Naive B cell (primary cell): ENCODE results near the gene MAPK8IP1. TPM values are rescaled to one million over a fixed set of nuclear protein-coding genes. Genes with fewer than 3 reads are reported as not detected.

Experiments
- ATAC-seq, 2 donors: fragments of 150-1000 bp; cut with Tn5 transposase; 2 replicates each; pipeline ENCODE4 v1.10.0; 2021; ENCODE audit warnings: low read depth in 2 of 2, mild to moderate bottlenecking in 2 of 2, moderate library complexity in 2 of 2
- DNase-seq: peaks from one replicate; pipeline ENCODE4 v3.0.0; 2022
- H3K27ac Mint-ChIP-seq, 6 donors: one replicate each; pipeline ENCODE4 v1.8.0; 2020 to 2022; ENCODE audit warnings: mild to moderate bottlenecking in 6 of 6, mixed read lengths in 6 of 6, moderate library complexity in 5 of 6, inconsistent platforms in 2 of 6
- H3K27me3 Mint-ChIP-seq, 3 donors: one replicate each; pipeline ENCODE4 v1.8.0; 2021 to 2022; ENCODE audit warnings: mixed read lengths in 3 of 3, mild to moderate bottlenecking in 1 of 3
- H3K36me3 Mint-ChIP-seq, 2 donors: one replicate each; pipeline ENCODE4 v1.8.0; 2020 to 2022; ENCODE audit warnings: mixed read lengths in 2 of 2, inconsistent platforms in 1 of 2, mild to moderate bottlenecking in 1 of 2
- H3K4me1 Mint-ChIP-seq, 3 donors: one replicate each; pipeline ENCODE4 v1.8.0; 2020 to 2022; ENCODE audit warnings: mixed read lengths in 3 of 3, inconsistent platforms in 1 of 3, mild to moderate bottlenecking in 1 of 3, moderate library complexity in 1 of 3
- H3K4me3 Mint-ChIP-seq, 8 donors: one replicate each; pipeline ENCODE4 v1.8.0; 2020 to 2022; ENCODE audit warnings: mild to moderate bottlenecking in 8 of 8, mixed read lengths in 8 of 8, moderate library complexity in 8 of 8, inconsistent platforms in 2 of 8
- H3K9me3 Mint-ChIP-seq, 7 donors: one replicate each; pipeline ENCODE4 v1.8.0; 2020 to 2022; ENCODE audit warnings: mixed read lengths in 7 of 7, mild to moderate bottlenecking in 5 of 7, inconsistent platforms in 2 of 7, moderate library complexity in 1 of 7
- polyA plus RNA-seq, 6 donors: library from polyadenylated mRNA; unstranded; fragments of 300-500 nt; fragmentation: Illumina TruSeq; gene quantifications; one replicate each; pipeline ENCODE4 v1.2.3, GENCODE V29; 2021; ENCODE audit warnings: low read depth in 6 of 6

MAPK8IP1 gene
- polyA plus RNA-seq, 6 donors from 2014 or later, result 0.12 to 0.35 (median 0.20) TPM; not detected in 1

DNA sequence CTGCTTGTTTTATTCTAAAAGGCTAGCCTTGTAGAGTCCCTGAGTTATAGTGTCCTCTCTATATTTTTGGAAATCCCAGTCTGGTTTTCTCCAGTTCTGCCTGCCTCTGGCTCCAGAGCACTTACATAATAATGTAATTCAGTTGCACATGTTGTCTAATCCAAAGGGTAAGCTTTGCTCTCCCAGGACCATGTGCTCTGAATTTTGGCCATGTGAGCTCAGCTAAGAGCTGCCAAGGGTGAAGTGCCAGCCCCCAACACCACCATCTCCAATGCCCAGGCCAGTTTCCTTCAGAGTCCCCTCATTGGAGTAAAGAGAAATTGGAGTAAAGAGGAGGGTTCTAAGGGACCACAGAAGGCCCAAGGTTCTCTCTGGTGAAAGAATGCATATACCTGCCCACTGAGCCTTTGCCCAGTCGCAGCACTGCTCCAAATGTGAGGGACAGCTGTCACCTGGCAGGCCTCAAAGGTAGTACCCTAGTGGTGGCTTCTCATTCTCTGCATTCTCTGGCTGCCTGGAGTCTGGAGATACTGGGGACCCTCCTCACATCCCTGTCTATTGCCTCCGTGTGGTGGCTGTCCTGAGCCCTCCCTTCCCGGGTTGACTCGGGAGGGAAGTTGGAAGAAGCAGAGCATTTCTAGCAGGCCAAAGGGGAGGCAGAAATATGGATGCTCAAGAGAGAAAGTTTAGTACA, 33.3 kb upstream of the MAPK8IP1 start:
- ATAC-seq (no peak), DNase-seq (no peak)
- H3K36me3 Mint-ChIP-seq, result peaks cover 3 to 10% of the 10 kb centered on the region in 2 donors
- H3K4me1 Mint-ChIP-seq, result peaks cover 34 to 65% (median 51%) of the 10 kb centered on the region in 3 donors
- no peaks in the 10 kb centered on the region for H3K9me3 Mint-ChIP-seq
- no peaks in the 10 kb centered on the region for H3K27me3 Mint-ChIP-seq
- H3K27ac Mint-ChIP-seq, result peak overlapping the region in 2 of 6 donors; percentile 19 to 20
- peak overlapping the region in 7 of 8 donors; percentile 20 to 66 (median 38) for H3K4me3 Mint-ChIP-seq

DNA sequence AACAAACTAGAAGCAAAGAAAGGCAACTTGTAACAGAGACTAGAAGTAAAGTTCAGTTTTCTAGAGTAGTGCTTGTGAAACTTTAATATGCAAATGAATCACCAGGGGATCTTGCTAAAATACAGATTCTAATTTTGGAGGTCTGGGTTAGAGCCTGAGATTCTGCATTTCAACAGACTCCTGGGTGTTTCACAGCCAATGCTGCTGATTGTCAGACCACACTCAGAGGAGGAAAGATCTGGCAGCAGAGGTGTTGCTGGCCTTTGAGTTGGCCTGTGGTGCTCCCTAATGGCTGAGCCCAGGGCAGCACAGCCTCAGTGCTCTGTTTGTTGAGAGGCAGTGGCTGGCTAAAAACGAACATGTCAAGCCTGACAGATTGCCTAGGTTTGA, 32.7 kb upstream of the MAPK8IP1 start:
- no peak for DNase-seq
- H3K27ac Mint-ChIP-seq, result peak overlapping the region in 2 of 6 donors; percentile 19 to 20
- no peaks in the 10 kb centered on the region for H3K9me3 Mint-ChIP-seq
- peak in 1 of 2 donors; percentile 20 for ATAC-seq
- H3K4me1 Mint-ChIP-seq, result peaks cover 34 to 64% (median 55%) of the 10 kb centered on the region in 3 donors
- peaks cover 8 to 14% of the 10 kb centered on the region in 2 donors for H3K36me3 Mint-ChIP-seq
- H3K4me3 Mint-ChIP-seq, result peak overlapping the region in 6 of 8 donors; percentile 20 to 66 (median 38)
- H3K27me3 Mint-ChIP-seq, result no peaks in the 10 kb centered on the region

DNA sequence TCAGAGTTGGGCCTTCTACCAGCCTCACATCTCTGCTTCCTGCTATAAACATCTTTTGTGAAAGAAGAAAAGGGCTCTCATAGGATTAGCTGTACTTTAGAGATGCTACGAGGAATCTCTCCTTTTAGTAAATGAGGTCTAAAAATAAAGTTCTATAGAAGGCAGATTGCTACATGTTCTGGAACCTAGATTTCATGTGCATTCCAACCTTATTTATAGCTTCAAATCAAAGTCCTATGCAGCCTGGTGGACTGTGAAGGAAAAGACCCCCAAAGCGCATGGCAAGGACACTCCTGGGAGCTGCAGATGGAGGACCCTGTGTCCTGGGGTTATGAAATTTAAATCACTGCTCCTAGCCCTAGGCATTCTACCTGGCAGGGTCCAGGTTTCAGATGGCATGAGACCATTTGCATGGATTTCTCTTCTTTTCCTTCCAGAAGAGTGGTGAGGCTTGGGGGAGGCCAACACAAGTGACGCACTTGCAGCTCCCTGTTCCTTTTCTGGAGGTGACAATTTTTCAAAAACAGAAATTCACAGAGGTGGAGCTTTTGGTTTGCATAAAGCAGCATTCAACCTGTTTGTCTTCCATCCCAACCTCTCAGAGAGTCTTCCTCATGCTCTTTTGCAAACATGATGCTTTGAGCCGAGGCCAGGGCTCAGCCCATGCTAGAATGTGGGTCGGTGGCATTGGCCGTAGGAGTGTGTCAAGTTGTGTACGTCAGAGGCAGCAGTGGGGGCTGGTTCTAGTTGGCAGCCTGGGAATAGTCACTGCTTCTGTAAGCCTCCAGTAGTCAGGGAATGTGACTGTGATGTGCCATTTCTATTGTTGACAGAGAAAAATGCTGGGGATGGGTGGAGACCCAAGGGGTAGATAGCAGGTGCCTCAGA, 31.9 kb upstream of the MAPK8IP1 start:
- Mint-ChIP-seq H3K27ac (no peak overlapping the region), H3K4me3 (peak overlapping the region in 1 of 8 donors; percentile 63), H3K36me3 (peaks cover 8 to 18% of the 10 kb centered on the region in 2 donors), H3K27me3 (no peaks in the 10 kb centered on the region), H3K9me3 (no peaks in the 10 kb centered on the region), H3K4me1 (peaks cover 30 to 57% (median 48%) of the 10 kb centered on the region in 3 donors)
- DNase-seq, result no peak
- ATAC-seq, result no peak

DNA sequence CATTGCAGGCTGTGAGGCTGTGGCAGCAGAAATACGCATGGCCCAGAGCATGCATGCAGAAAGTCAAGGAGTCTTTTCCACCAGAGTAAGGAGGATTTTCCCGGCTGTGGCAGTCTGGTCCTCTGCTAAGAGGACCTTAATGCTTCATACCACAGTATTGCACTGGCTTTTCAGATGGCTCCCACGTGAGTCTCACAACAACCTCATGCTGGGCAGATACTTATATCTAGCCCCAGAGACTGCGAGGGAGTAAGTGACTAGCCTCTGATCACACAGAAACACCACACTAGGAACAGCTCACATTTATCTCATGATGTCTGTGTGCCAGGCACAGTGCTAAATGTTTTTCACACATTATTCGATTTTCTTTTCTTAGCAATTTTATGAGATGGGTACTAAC, 30.1 kb upstream of the MAPK8IP1 start:
- peaks cover 18 to 41% (median 36%) of the 10 kb centered on the region in 3 donors for H3K4me1 Mint-ChIP-seq
- no peak for ATAC-seq
- no peaks in the 10 kb centered on the region for H3K9me3 Mint-ChIP-seq
- no peak overlapping the region for H3K27ac Mint-ChIP-seq
- DNase-seq, result no peak
- H3K4me3 Mint-ChIP-seq, result no peak overlapping the region
- H3K27me3 Mint-ChIP-seq, result no peaks in the 10 kb centered on the region
- peaks cover 8 to 24% of the 10 kb centered on the region in 2 donors for H3K36me3 Mint-ChIP-seq

DNA sequence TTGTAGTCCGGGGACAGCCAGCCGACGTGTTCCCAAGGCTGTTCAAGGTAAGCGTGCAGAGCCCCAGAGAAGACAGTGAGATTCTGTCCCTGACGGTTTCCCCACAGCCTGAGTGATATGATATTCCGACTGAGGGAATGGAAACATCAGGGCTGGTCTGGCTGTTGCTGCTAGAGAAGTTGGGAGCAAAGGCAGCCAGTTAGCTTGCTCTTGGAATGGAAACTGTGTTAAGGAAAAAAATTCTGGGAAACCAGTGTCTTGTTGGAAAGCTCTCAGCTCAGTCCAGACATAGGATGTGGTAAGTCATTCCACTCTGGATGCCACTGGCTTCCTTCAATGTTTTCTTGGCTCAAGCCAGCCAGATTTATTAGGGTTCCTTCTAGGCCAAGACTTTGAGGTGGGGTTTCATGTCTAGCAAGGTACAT, 29.4 kb upstream of the MAPK8IP1 start:
- no peaks in the 10 kb centered on the region for H3K27me3 Mint-ChIP-seq
- H3K36me3 Mint-ChIP-seq, result peaks cover 11 to 26% of the 10 kb centered on the region in 2 donors
- DNase-seq, result no peak
- no peaks in the 10 kb centered on the region for H3K9me3 Mint-ChIP-seq
- H3K4me3 Mint-ChIP-seq, result no peak overlapping the region
- H3K27ac Mint-ChIP-seq, result no peak overlapping the region
- no peak for ATAC-seq
- H3K4me1 Mint-ChIP-seq, result peaks cover 14 to 34% (median 28%) of the 10 kb centered on the region in 3 donors

DNA sequence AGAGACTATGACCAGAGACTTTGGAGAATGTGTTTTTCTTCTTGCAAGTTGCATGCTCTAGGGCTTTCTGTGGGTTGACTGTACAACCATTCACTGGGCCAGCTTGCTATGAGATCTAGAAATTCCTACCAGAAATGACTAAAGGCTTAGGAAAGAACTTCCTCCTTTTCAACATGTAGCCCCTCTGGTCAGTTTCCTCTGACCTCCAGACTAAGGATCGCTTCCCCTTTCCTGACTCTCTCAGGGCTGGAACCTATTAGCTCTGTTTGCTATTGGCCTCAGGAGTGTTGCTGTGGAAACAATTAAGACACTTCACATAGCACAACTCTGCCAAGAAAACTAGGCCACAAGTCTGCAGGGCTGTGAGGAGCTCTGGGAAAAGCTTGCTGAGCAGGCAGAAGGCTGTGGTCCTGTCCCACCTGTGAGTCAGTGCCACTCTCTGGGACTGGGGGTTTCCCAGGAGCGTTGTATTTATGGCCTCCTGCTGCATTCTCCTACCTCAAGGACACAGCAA, 27.4 kb upstream of the MAPK8IP1 start:
- H3K9me3 Mint-ChIP-seq, result no peaks in the 10 kb centered on the region
- ATAC-seq (no peak), DNase-seq (no peak)
- peaks cover 2 to 17% (median 14%) of the 10 kb centered on the region in 3 donors for H3K4me1 Mint-ChIP-seq
- no peaks in the 10 kb centered on the region for H3K27me3 Mint-ChIP-seq
- H3K27ac Mint-ChIP-seq, result no peak overlapping the region
- H3K36me3 Mint-ChIP-seq, result peaks cover 17 to 41% of the 10 kb centered on the region in 2 donors
- no peak overlapping the region for H3K4me3 Mint-ChIP-seq

DNA sequence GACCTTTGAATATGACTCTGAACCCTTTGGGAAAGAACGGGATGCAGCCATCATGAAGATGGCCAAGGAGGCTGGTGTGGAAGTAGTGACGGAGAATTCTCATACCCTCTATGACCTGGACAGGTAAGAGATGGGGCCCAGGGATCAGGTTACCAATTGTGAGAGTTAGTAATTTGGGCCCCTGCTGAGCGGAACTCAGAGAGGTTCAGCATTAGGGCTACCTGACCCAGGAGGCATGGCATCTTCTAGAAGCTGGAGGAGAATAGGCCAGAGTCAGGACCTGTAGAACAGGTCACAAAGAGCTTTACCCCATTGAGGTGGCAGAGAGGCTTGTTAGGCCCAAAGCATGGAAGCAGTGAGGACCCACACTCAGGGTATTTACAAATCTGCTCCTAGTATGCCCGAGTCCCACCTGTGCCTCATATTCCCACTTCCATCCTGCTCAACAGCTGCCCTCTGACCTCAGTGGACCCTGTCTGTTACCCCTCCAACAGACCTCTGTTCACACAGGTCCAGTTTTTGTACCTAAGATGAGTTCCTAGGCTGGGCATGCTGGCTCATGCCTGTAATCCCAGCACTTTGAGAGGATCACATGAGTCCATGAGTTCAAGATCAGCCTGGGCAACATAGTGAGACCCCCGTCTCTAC, 26.6 kb upstream of the MAPK8IP1 start:
- H3K9me3 Mint-ChIP-seq, result no peaks in the 10 kb centered on the region
- peaks cover 1 to 11% (median 9%) of the 10 kb centered on the region in 3 donors for H3K4me1 Mint-ChIP-seq
- no peaks in the 10 kb centered on the region for H3K27me3 Mint-ChIP-seq
- DNase-seq (no peak), ATAC-seq (no peak)
- H3K36me3 Mint-ChIP-seq, result peaks cover 17 to 46% of the 10 kb centered on the region in 2 donors
- H3K4me3 Mint-ChIP-seq, result no peak overlapping the region
- H3K27ac Mint-ChIP-seq, result peak overlapping the region in 2 of 6 donors; percentile 21 to 88

DNA sequence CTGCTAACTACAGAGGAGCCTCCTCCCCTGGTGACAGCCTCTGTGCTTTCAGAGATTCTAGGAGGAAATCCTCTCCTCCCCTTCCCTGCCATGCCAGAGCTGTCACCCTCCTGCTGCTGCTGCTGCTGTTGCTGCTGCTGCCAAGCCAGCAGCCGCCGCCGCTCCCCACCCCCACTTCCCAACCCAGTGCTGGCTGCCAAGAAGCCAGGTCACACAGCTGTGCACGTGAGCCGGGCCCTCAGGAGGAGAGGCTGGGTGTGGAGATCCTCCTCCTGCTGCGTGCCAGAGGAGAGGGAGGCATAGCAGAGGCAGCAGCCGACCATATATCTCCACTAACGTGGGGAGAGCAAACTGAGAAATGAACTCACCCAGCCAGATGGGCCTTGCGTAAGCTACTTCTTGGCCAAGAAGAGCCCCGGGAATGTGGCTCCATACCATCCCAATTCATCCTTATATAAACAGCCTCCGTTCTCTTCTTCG, 25.8 kb upstream of the MAPK8IP1 start:
- H3K27me3 Mint-ChIP-seq, result no peaks in the 10 kb centered on the region
- H3K4me3 Mint-ChIP-seq, result no peak overlapping the region
- no peak for DNase-seq
- H3K36me3 Mint-ChIP-seq, result peaks cover 17 to 46% of the 10 kb centered on the region in 2 donors
- peak overlapping the region in 1 of 6 donors; percentile 38 for H3K27ac Mint-ChIP-seq
- ATAC-seq, result no peak
- no peaks in the 10 kb centered on the region for H3K9me3 Mint-ChIP-seq
- H3K4me1 Mint-ChIP-seq, result peaks cover 0 to 8% (median 3%) of the 10 kb centered on the region in 3 donors

DNA sequence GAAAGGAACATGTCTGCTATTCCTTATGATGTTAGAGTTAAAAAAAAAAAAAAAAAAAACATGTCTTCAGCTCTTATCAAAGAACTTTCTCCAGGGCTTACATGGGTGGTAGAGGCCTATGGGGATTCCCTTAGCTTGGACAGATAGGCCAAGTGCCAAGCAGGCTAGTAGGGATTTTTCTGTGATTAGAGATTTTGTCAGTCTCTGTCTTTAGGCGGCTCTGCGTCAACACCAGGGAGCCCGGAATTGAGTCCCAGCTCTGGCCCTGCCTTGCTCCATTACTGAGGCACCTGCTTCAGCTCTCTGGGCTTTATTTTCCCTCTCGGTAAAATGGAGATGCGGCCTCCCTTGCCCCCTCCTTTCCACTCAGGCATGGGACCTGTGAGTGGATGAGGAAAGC, 25.1 kb upstream of the MAPK8IP1 start:
- peaks cover 0 to 8% (median 0%) of the 10 kb centered on the region in 3 donors for H3K4me1 Mint-ChIP-seq
- ATAC-seq (no peak), DNase-seq (no peak)
- peaks cover 20 to 46% of the 10 kb centered on the region in 2 donors for H3K36me3 Mint-ChIP-seq
- H3K27me3 Mint-ChIP-seq, result no peaks in the 10 kb centered on the region
- no peaks in the 10 kb centered on the region for H3K9me3 Mint-ChIP-seq
- no peak overlapping the region for H3K27ac Mint-ChIP-seq
- H3K4me3 Mint-ChIP-seq, result no peak overlapping the region

DNA sequence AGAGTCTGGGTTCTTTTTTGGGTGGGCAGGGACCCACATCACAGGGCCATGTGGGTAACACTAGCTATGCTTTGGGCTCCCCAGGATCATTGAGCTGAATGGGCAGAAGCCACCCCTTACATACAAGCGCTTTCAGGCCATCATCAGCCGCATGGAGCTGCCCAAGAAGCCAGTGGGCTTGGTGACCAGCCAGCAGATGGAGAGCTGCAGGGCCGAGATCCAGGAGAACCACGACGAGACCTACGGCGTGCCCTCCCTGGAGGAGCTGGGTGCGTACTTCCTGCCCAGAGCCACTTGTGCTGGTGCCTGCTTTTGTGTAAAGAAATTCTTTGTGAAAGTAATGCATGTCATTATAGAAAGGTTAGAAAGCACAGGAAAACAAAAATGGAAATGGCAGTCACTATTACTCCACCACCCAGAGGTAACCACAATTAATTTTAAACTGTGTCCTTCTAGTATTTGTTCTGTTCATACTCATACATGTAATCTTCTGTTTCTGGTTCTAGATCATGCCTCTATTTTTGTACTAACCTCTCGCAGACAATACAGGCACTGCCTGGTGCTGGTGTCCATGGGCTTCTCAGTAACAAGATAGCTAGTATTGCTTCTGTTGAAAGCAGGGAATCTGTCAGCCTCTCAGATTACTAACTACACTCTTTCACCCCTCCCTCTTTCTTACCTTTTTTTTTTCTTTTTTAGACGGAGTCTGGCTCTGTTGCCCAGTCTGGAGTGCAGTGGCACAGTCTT, 24.5 kb upstream of the MAPK8IP1 start:
- Mint-ChIP-seq H3K36me3 (peaks cover 26 to 40% of the 10 kb centered on the region in 2 donors), H3K4me3 (no peak overlapping the region), H3K27ac (peak overlapping the region in 2 of 6 donors; percentile 39 to 47), H3K4me1 (peaks cover 0 to 8% (median 0%) of the 10 kb centered on the region in 3 donors), H3K27me3 (no peaks in the 10 kb centered on the region), H3K9me3 (no peaks in the 10 kb centered on the region)
- DNase-seq (no peak), ATAC-seq (no peak)

DNA sequence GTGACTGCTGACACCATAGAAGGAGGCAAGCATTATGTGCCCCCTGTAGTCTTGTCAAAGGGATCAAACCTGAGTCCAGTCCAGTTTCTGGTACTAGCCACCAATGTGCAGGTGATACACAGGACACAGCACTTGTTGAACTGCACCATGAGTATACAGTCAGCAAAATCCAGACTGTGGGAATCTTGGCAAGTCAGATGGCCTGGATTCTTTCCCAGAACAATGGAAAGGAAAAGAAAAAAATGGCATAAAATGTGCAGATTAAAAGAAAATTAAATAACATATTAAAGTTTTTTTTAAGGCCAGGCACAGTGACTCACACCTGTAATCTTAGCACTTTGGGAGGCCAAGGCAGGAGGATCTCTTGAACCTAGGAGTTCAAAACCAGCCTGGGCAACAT, 21.4 kb upstream of the MAPK8IP1 start:
- Mint-ChIP-seq H3K27ac (no peak overlapping the region), H3K27me3 (no peaks in the 10 kb centered on the region), H3K9me3 (no peaks in the 10 kb centered on the region), H3K4me1 (peaks cover 0 to 3% (median 3%) of the 10 kb centered on the region in 3 donors), H3K36me3 (peaks cover 40 to 43% of the 10 kb centered on the region in 2 donors), H3K4me3 (no peak overlapping the region)
- DNase-seq (no peak), ATAC-seq (no peak)

DNA sequence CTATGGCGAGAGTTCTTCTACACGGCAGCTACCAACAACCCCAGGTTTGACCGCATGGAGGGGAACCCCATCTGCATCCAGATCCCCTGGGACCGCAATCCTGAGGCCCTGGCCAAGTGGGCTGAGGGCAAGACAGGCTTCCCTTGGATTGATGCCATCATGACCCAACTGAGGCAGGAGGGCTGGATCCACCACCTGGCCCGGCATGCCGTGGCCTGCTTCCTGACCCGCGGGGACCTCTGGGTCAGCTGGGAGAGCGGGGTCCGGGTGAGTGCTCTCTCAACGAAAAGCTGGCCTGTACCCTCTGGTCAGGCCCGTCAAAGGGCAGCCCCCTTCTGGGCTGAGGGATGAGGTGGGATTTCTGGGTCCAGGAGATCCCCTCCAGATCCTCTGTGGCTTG, 15.9 kb upstream of the MAPK8IP1 start:
- Mint-ChIP-seq H3K9me3 (no peaks in the 10 kb centered on the region), H3K27ac (no peak overlapping the region), H3K36me3 (peaks cover 38 to 57% of the 10 kb centered on the region in 2 donors), H3K4me1 (peaks cover 3 to 7% (median 5%) of the 10 kb centered on the region in 3 donors), H3K4me3 (no peak overlapping the region), H3K27me3 (no peaks in the 10 kb centered on the region)
- DNase-seq (no peak), ATAC-seq (no peak)
